ENCODE results near the gene PHTF2. TPM values are rescaled to one million over a fixed set of nuclear protein-coding genes. Genes with fewer than 3 reads are reported as not detected.

Gene PHTF2
- polyA plus RNA-seq, 3 donors, result 10.1 to 34.3 (median 10.3) TPM

GRCh38 chr7:77788327-77788902, 10.2 kb upstream of the PHTF2 start:
- Mint-ChIP-seq H3K4me1 (peaks cover 14% of the 10 kb centered on the region), H3K27ac (peak overlapping the region in 1 of 7 donors; percentile 76), H3K36me3 (peaks cover 16 to 27% of the 10 kb centered on the region in 2 donors), H3K4me3 (no peak overlapping the region), H3K9me3 (peaks cover 0 to 9% (median 0%) of the 10 kb centered on the region in 7 donors), H3K27me3 (ENCODE audit: low read depth in 3 of 3) (peaks cover 0 to 3% (median 2%) of the 10 kb centered on the region in 3 donors)
- H3K27ac ChIP-seq (ENCODE audit: low read depth in 1 of 2, low read length in 2 of 2), result no peak overlapping the region
- H3K9me3 ChIP-seq (replicated peaks in 1 of 2; ENCODE audit: control insufficient read depth in 1 of 2, insufficient read depth in 1 of 2, low read length in 2 of 2), result no peaks in the 10 kb centered on the region
- peaks cover 2% of the 10 kb centered on the region for H4K20me1 ChIP-seq (ENCODE audit: insufficient read depth, low read length)
- intact Hi-C loops (cut with micrococcal nuclease), result no loop called here
- H3K4me1 ChIP-seq (ENCODE audit: control insufficient read depth in 1 of 2, insufficient read depth in 2 of 2, low read length in 2 of 2), result peaks cover 0 to 3% of the 10 kb centered on the region in 2 donors
- H3K4me3 ChIP-seq (replicated peaks in 1 of 3; ENCODE audit: low read depth in 2 of 3, low read length in 3 of 3), result no peak overlapping the region
- H3K4me2 ChIP-seq (replicated peaks; ENCODE audit: extremely low read depth, low read length, poor library complexity, severe bottlenecking), result no peak overlapping the region
- H3K9ac ChIP-seq (ENCODE audit: insufficient read depth, low read length, poor library complexity, severe bottlenecking), result no peak overlapping the region
- no CpG with 5 or more reads among the region's 2 CpGs for WGBS (ENCODE audit: insufficient coverage)
- H3K27me3 ChIP-seq (ENCODE audit: control insufficient read depth in 2 of 2, insufficient read depth in 2 of 2, low read length in 2 of 2), result no peaks in the 10 kb centered on the region
- no peak overlapping the region for H2AFZ ChIP-seq (ENCODE audit: insufficient read depth, low read depth, low read length, poor library complexity, severe bottlenecking)
- no peak for TF ChIP-seq CTCF (IDR thresholded peaks at IDR 0.05)
- H3K36me3 ChIP-seq (replicated peaks in 1 of 2; ENCODE audit: control insufficient read depth in 1 of 2, insufficient read depth in 2 of 2, low read length in 2 of 2), result peaks cover 2 to 34% of the 10 kb centered on the region in 2 donors
- H3K79me2 ChIP-seq (ENCODE audit: insufficient read depth, low read length), result peaks cover 13% of the 10 kb centered on the region
- no peak for DNase-seq

GRCh38 chr7:77791336-77791735, 7.2 kb upstream of the PHTF2 start:
- TF ChIP-seq CTCF (IDR thresholded peaks at IDR 0.05), result no peak
- H3K27me3 Mint-ChIP-seq (ENCODE audit: low read depth in 3 of 3), result peaks cover 0 to 3% (median 2%) of the 10 kb centered on the region in 3 donors
- peak overlapping the region in 1 of 7 donors; percentile 42 for H3K27ac Mint-ChIP-seq
- H3K9me3 Mint-ChIP-seq, result no peaks in the 10 kb centered on the region
- intact Hi-C loops (cut with micrococcal nuclease), result no loop called here
- WGBS (ENCODE audit: insufficient coverage), result no CpG with 5 or more reads among the region's 6 CpGs
- peaks cover 0 to 17% of the 10 kb centered on the region in 2 donors for H3K36me3 ChIP-seq (replicated peaks in 1 of 2; ENCODE audit: control insufficient read depth in 1 of 2, insufficient read depth in 2 of 2, low read length in 2 of 2)
- DNase-seq, result no peak
- H3K4me1 ChIP-seq (ENCODE audit: control insufficient read depth in 1 of 2, insufficient read depth in 2 of 2, low read length in 2 of 2), result peaks cover 9 to 24% of the 10 kb centered on the region in 2 donors
- H2AFZ ChIP-seq (ENCODE audit: insufficient read depth, low read depth, low read length, poor library complexity, severe bottlenecking), result no peak overlapping the region
- no peaks in the 10 kb centered on the region for H3K9me3 ChIP-seq (replicated peaks in 1 of 2; ENCODE audit: control insufficient read depth in 1 of 2, insufficient read depth in 1 of 2, low read length in 2 of 2)
- no peak overlapping the region for H3K4me2 ChIP-seq (replicated peaks; ENCODE audit: extremely low read depth, low read length, poor library complexity, severe bottlenecking)
- no peaks in the 10 kb centered on the region for H3K27me3 ChIP-seq (ENCODE audit: control insufficient read depth in 2 of 2, insufficient read depth in 2 of 2, low read length in 2 of 2)
- peaks cover 6 to 26% of the 10 kb centered on the region in 2 donors for H3K36me3 Mint-ChIP-seq
- peaks cover 42% of the 10 kb centered on the region for H3K79me2 ChIP-seq (ENCODE audit: insufficient read depth, low read length)
- H3K9ac ChIP-seq (ENCODE audit: insufficient read depth, low read length, poor library complexity, severe bottlenecking), result no peak overlapping the region
- H3K27ac ChIP-seq (ENCODE audit: low read depth in 1 of 2, low read length in 2 of 2), result peak overlapping the region in 1 of 2 donors; percentile 33
- H3K4me1 Mint-ChIP-seq, result peaks cover 26% of the 10 kb centered on the region
- H3K4me3 Mint-ChIP-seq, result no peak overlapping the region
- no peak overlapping the region for H3K4me3 ChIP-seq (replicated peaks in 1 of 3; ENCODE audit: low read depth in 2 of 3, low read length in 3 of 3)
- H4K20me1 ChIP-seq (ENCODE audit: insufficient read depth, low read length), result peaks cover 19% of the 10 kb centered on the region

All from CD14-positive monocyte (primary cell).